ENCODE data around the gene RDX. TPM values are rescaled to one million over a fixed set of nuclear protein-coding genes. Genes with fewer than 3 reads are reported as not detected.

Gene RDX
- total RNA-seq, 1 experiment from 2014 or later, result 86.6 TPM

DNA sequence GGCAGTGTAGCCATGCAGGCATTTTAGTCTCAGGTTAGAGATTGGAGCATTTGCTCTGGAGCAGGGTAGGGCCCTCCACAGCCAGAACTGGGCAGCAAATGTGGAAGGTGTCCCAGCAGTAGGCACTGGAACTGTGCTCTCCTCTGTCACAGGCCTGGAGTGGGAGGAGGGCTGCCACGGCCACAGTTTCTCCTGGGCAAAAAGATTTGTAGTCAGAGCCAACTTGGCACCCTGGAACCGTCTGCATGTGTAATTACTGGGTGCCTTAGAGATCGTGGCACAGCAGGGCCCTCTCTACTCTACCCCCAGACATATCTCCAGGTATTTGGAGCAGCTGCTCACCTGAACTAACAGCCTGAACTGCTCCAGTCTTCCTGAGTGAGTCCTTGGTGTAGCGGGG lies 109.5 kb downstream of the RDX start:
- H4K91ac ChIP-seq (ENCODE audit: insufficient read length, low read depth, low read length), result no peak overlapping the region
- H4K20me1 ChIP-seq (ENCODE audit: control insufficient read depth, insufficient read depth, insufficient read length), result no peaks in the 10 kb centered on the region
- no peak overlapping the region for H3K27ac Mint-ChIP-seq
- no peak overlapping the region for H2AFZ ChIP-seq (ENCODE audit: low read length)
- no peak overlapping the region for H3K14ac ChIP-seq (ENCODE audit: insufficient read depth, low read length)
- no peak overlapping the region for H3K4me3 Mint-ChIP-seq
- H2BK120ac ChIP-seq (ENCODE audit: low read depth, low read length, poor library complexity, severe bottlenecking), result no peak overlapping the region
- H3K36me3 Mint-ChIP-seq (ENCODE audit: insufficient read depth in 1 of 3, low read depth in 3 of 3), result no peaks in the 10 kb centered on the region
- peaks cover 25 to 30% of the 10 kb centered on the region in 2 experiments for H3K4me1 Mint-ChIP-seq
- H2AK5ac ChIP-seq (ENCODE audit: insufficient read length, low read length), result no peak overlapping the region
- H3K9me3 ChIP-seq (ENCODE audit: control insufficient read depth, low read depth, low read length), result no peaks in the 10 kb centered on the region
- H3K9me3 Mint-ChIP-seq, result no peaks in the 10 kb centered on the region
- H3K23ac ChIP-seq (ENCODE audit: insufficient read length, low read depth, low read length), result no peak overlapping the region
- H3K4me2 ChIP-seq (ENCODE audit: insufficient read depth, insufficient read length, low read length), result no peak overlapping the region
- H2BK20ac ChIP-seq (ENCODE audit: low read depth, low read length, poor library complexity, severe bottlenecking), result no peak overlapping the region
- no peak for DNase-seq
- H3K27ac ChIP-seq (ENCODE audit: insufficient read length, low read depth, low read length), result no peak overlapping the region
- H2BK12ac ChIP-seq (ENCODE audit: insufficient read length, low read depth, low read length), result no peak overlapping the region
- no peak overlapping the region for H4K5ac ChIP-seq (ENCODE audit: insufficient read length, low read depth, low read length)
- no peaks in the 10 kb centered on the region for H3K23me2 ChIP-seq (ENCODE audit: insufficient read length, low read depth, low read length, poor library complexity, severe bottlenecking)
- H3K56ac ChIP-seq (ENCODE audit: insufficient read length, low read depth, low read length), result no peak overlapping the region
- H3K79me1 ChIP-seq (ENCODE audit: insufficient read depth, low read depth, low read length, poor library complexity, severe bottlenecking), result no peaks in the 10 kb centered on the region
- H3K4me1 ChIP-seq (ENCODE audit: insufficient read depth, low read length), result peaks cover 15% of the 10 kb centered on the region; the same call in 1 of the 2 replicates
- no peaks in the 10 kb centered on the region for H3K27me3 ChIP-seq (ENCODE audit: insufficient read depth, low read length)
- WGBS (ENCODE audit: extremely low coverage, insufficient read length, low lambda C conversion rate), result no CpG with 5 or more reads among the region's 4 CpGs
- no peak overlapping the region for H4K8ac ChIP-seq (replicated peaks; ENCODE audit: insufficient read length, low read depth, low read length)
- no peak overlapping the region for H3K4ac ChIP-seq (ENCODE audit: low read depth, low read length)
- no peak overlapping the region for H3T11ph ChIP-seq (ENCODE audit: low read length)
- H3K79me2 ChIP-seq (ENCODE audit: insufficient read depth, low read length), result no peaks in the 10 kb centered on the region
- no peak overlapping the region for H2BK15ac ChIP-seq (ENCODE audit: low read depth, low read length)
- H3K18ac ChIP-seq (ENCODE audit: insufficient read length, low read depth, low read length), result no peak overlapping the region
- H3K9ac ChIP-seq (ENCODE audit: extremely low read depth, insufficient read length, low read length), result no peak overlapping the region
- no peaks in the 10 kb centered on the region; the same call in 1 of the 2 replicates for H3K27me3 Mint-ChIP-seq (ENCODE audit: low read depth)
- no peak overlapping the region for H2BK5ac ChIP-seq (ENCODE audit: insufficient read length, low read length)
- TF ChIP-seq, protein P1, sequence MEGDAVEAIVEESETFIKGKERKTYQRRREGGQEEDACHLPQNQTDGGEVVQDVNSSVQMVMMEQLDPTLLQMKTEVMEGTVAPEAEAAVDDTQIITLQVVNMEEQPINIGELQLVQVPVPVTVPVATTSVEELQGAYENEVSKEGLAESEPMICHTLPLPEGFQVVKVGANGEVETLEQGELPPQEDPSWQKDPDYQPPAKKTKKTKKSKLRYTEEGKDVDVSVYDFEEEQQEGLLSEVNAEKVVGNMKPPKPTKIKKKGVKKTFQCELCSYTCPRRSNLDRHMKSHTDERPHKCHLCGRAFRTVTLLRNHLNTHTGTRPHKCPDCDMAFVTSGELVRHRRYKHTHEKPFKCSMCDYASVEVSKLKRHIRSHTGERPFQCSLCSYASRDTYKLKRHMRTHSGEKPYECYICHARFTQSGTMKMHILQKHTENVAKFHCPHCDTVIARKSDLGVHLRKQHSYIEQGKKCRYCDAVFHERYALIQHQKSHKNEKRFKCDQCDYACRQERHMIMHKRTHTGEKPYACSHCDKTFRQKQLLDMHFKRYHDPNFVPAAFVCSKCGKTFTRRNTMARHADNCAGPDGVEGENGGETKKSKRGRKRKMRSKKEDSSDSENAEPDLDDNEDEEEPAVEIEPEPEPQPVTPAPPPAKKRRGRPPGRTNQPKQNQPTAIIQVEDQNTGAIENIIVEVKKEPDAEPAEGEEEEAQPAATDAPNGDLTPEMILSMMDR (conservative IDR thresholded peaks at IDR 0.05), result no peak

Measured in H9 (cell line).